Measurements from ENCODE around the gene ELF1. TPM values are rescaled to one million over a fixed set of nuclear protein-coding genes. Genes with fewer than 3 reads are reported as not detected.

ELF1 gene
- total and polyA plus RNA-seq, 2 donors (not counting 1 experiment from before 2014, with no cell fraction given): 38.5 to 41.0 TPM

DNA sequence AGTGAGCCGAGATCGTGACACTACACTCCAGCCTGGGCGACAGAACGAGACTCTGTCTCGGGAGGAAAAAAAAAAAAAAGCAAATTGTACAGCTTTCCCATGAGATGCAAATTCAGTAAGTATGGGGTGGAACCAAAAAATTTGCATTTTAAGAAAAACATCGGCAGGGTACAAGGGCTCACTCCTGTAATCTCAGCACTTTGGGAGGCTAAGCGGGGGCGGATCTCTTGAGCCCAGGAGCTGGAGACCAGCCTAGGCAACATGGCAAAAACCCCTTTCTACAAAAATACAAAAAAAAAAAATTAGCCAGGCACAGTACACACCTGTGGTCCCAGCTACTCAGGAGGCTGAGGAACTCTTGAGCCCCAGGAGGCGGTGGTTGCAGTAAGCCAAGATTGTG is 91.2 kb downstream of the ELF1 start:
- Histone ChIP-seq H3K9me3 (ENCODE audit: control insufficient read depth, insufficient read depth, low read depth, low read length) (no peaks in the 10 kb centered on the region), H3K9ac (ENCODE audit: insufficient read depth, low read length) (no peak overlapping the region), H3K79me2 (ENCODE audit: control insufficient read depth, insufficient read depth, low read length) (no peaks in the 10 kb centered on the region), H3K4me1 (ENCODE audit: control insufficient read depth, extremely low read depth, insufficient read depth, low read length) (no peaks in the 10 kb centered on the region), H3K4me3 (replicated peaks in 1 of 4; ENCODE audit: control extremely low read depth in 1 of 4, insufficient read depth in 1 of 4, low read depth in 3 of 4, low read length in 4 of 4) (no peak overlapping the region), H3K27me3 (ENCODE audit: control insufficient read depth, insufficient read depth, low read length) (no peaks in the 10 kb centered on the region), H3K4me2 (ENCODE audit: extremely low read depth, insufficient read depth, low read length) (no peak overlapping the region), H4K20me1 (ENCODE audit: control insufficient read depth, extremely low read depth, insufficient read depth, low read length) (no peaks in the 10 kb centered on the region), H2AFZ (ENCODE audit: low read length) (no peak overlapping the region), H3K27ac (ENCODE audit: insufficient read depth, low read length) (no peak overlapping the region), H3K36me3 (ENCODE audit: control insufficient read depth, insufficient read depth, low read length) (no peaks in the 10 kb centered on the region)
- no peak for DNase-seq (ENCODE audit: low read depth in 2 of 2)
- TF ChIP-seq EZH2 (IDR thresholded peaks at IDR 0.05; ENCODE audit: low read length, missing control alignments): no peak
- TF ChIP-seq, protein P1, sequence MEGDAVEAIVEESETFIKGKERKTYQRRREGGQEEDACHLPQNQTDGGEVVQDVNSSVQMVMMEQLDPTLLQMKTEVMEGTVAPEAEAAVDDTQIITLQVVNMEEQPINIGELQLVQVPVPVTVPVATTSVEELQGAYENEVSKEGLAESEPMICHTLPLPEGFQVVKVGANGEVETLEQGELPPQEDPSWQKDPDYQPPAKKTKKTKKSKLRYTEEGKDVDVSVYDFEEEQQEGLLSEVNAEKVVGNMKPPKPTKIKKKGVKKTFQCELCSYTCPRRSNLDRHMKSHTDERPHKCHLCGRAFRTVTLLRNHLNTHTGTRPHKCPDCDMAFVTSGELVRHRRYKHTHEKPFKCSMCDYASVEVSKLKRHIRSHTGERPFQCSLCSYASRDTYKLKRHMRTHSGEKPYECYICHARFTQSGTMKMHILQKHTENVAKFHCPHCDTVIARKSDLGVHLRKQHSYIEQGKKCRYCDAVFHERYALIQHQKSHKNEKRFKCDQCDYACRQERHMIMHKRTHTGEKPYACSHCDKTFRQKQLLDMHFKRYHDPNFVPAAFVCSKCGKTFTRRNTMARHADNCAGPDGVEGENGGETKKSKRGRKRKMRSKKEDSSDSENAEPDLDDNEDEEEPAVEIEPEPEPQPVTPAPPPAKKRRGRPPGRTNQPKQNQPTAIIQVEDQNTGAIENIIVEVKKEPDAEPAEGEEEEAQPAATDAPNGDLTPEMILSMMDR (conservative IDR thresholded peaks at IDR 0.05 in 1 of 2, IDR thresholded peaks at IDR 0.05 in 1 of 2; ENCODE audit: low read depth in 1 of 2, low read length in 2 of 2): no peak

DNA sequence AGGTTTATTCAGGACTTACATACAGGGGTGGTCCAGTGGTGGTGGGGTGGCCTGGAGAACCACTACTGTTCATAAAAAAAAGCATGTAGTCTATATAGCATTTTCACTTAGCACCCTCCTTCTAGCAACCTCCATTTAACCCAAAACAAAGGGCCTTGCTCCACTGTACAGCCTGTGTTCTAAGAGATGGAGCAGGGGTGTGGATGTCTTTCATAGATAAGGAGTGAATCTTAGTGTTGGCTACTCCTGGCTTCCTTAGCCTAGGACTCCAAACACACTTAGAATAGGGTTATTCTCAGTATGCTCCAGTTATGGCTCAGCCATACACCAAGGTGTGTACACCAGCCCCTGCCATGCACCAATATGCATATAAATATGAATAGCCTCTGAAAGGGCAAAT is 95.2 kb downstream of the ELF1 start:
- H3K4me2 ChIP-seq (ENCODE audit: extremely low read depth, insufficient read depth, low read length): no peak overlapping the region
- no peak overlapping the region for H3K9ac ChIP-seq (ENCODE audit: insufficient read depth, low read length)
- no peaks in the 10 kb centered on the region for H3K36me3 ChIP-seq (ENCODE audit: control insufficient read depth, insufficient read depth, low read length)
- no peak overlapping the region for H2AFZ ChIP-seq (ENCODE audit: low read length)
- no peaks in the 10 kb centered on the region for H3K9me3 ChIP-seq (ENCODE audit: control insufficient read depth, insufficient read depth, low read depth, low read length)
- H3K4me3 ChIP-seq (replicated peaks in 1 of 4; ENCODE audit: control extremely low read depth in 1 of 4, insufficient read depth in 1 of 4, low read depth in 3 of 4, low read length in 4 of 4): no peak overlapping the region
- no peaks in the 10 kb centered on the region for H4K20me1 ChIP-seq (ENCODE audit: control insufficient read depth, extremely low read depth, insufficient read depth, low read length)
- H3K4me1 ChIP-seq (ENCODE audit: control insufficient read depth, extremely low read depth, insufficient read depth, low read length): peaks cover 2% of the 10 kb centered on the region
- H3K27ac ChIP-seq (ENCODE audit: insufficient read depth, low read length): no peak overlapping the region
- DNase-seq (ENCODE audit: low read depth in 2 of 2): no peak
- TF ChIP-seq, protein P1 (conservative IDR thresholded peaks at IDR 0.05 in 1 of 2, IDR thresholded peaks at IDR 0.05 in 1 of 2; ENCODE audit: low read depth in 1 of 2, low read length in 2 of 2): no peak
- TF ChIP-seq EZH2 (IDR thresholded peaks at IDR 0.05; ENCODE audit: low read length, missing control alignments): no peak
- peaks cover 7% of the 10 kb centered on the region for H3K79me2 ChIP-seq (ENCODE audit: control insufficient read depth, insufficient read depth, low read length)
- H3K27me3 ChIP-seq (ENCODE audit: control insufficient read depth, insufficient read depth, low read length): no peaks in the 10 kb centered on the region

DNA sequence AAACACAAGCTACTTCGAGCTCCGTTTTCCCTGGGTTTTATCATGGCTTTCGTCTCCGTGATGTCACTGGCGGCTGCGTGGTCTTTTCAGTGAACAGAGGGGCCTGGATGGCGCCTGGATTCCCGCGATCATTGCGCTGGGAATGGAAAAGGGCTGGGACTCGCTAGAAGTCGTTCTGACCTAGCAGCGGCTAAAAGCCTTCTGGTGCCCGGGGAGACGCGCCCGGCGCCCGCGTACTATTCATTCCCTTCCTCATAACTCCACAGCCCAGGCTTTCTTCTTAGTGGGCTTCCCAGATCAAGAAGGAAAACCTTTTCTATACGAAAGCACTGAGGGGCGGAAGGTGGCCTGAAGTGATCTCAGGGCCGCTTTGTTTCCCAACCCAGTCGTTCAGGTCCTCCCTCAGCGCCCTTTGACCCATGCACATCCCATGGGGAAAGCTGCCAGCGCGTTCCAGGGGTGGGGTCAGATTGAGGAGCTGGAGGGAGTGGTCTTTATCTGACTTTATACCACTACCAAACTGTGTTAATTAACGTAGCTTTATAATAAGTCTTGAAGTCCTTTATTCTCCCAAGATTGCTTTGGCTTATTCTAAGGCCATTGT is 96.6 kb downstream of the ELF1 start:
- DNase-seq (ENCODE audit: low read depth in 2 of 2): no peak

More for the DNA sequence above, 96.6 kb downstream of the ELF1 start:
- no peak for TF ChIP-seq EZH2 (IDR thresholded peaks at IDR 0.05; ENCODE audit: low read length, missing control alignments)
- TF ChIP-seq, protein P1 (conservative IDR thresholded peaks at IDR 0.05 in 1 of 2, IDR thresholded peaks at IDR 0.05 in 1 of 2; ENCODE audit: low read depth in 1 of 2, low read length in 2 of 2): no peak
- Histone ChIP-seq H3K4me2 (ENCODE audit: extremely low read depth, insufficient read depth, low read length) (no peak overlapping the region), H3K27ac (ENCODE audit: insufficient read depth, low read length) (no peak overlapping the region), H2AFZ (ENCODE audit: low read length) (no peak overlapping the region), H3K9ac (ENCODE audit: insufficient read depth, low read length) (no peak overlapping the region), H3K9me3 (ENCODE audit: control insufficient read depth, insufficient read depth, low read depth, low read length) (no peaks in the 10 kb centered on the region), H3K79me2 (ENCODE audit: control insufficient read depth, insufficient read depth, low read length) (peaks cover 13% of the 10 kb centered on the region), H3K4me1 (ENCODE audit: control insufficient read depth, extremely low read depth, insufficient read depth, low read length) (peaks cover 2% of the 10 kb centered on the region), H3K36me3 (ENCODE audit: control insufficient read depth, insufficient read depth, low read length) (no peaks in the 10 kb centered on the region), H3K4me3 (replicated peaks in 1 of 4; ENCODE audit: control extremely low read depth in 1 of 4, insufficient read depth in 1 of 4, low read depth in 3 of 4, low read length in 4 of 4) (no peak overlapping the region), H4K20me1 (ENCODE audit: control insufficient read depth, extremely low read depth, insufficient read depth, low read length) (no peaks in the 10 kb centered on the region), H3K27me3 (ENCODE audit: control insufficient read depth, insufficient read depth, low read length) (no peaks in the 10 kb centered on the region)

All from fibroblast of lung (primary cell).